ENCODE measurements around the gene PHKB. TPM values are rescaled to one million over a fixed set of nuclear protein-coding genes. Genes with fewer than 3 reads are reported as not detected.

The PHKB gene
- total and polyA plus RNA-seq, 2 of the 8 experiments (the other 6 are each of a cell fraction or from before 2014, with no cell fraction given): 18.6 to 38.3 TPM

DNA sequence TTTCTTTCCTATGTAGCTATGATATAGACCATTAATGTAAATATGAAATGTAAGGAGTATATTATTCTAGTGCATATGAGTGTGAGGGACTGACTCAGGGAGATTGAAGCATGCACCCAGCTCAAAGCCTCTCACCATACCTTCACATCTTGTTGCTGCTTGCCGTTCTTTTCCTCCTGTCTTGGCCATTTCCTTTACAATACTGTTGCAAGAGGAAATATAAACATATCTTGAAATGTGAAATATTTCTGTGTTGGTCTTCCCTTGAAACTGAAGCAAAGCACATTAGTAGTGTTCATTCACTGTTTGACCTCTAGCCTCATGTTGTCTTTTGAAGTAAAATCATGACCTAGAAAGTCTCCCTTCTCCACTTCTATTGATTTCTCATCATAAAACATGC is 46.6 kb downstream of the PHKB start:
- H3K79me2 ChIP-seq (ENCODE audit: control insufficient read depth in 1 of 2, insufficient read depth in 2 of 2, low read length in 2 of 2): no peaks in the 10 kb centered on the region
- H3K23ac ChIP-seq (ENCODE audit: insufficient read length): no peak overlapping the region
- no peak overlapping the region for H2AFZ ChIP-seq (ENCODE audit: low read length)
- no peak overlapping the region for H2BK120ac ChIP-seq (replicated peaks; ENCODE audit: low read depth, low read length)
- no peaks in the 10 kb centered on the region for H3K23me2 ChIP-seq (ENCODE audit: low read depth, low read length)
- H4K8ac ChIP-seq (ENCODE audit: extremely low read depth, insufficient read depth, low read length): no peak overlapping the region
- FAIRE-seq (no peak), DNase-seq (ENCODE audit: low read depth in 1 of 2, low spot score in 2 of 2) (no peak)
- peaks cover 0 to 1% of the 10 kb centered on the region in 2 experiments for H4K20me1 ChIP-seq (replicated peaks in 1 of 2; ENCODE audit: control insufficient read depth in 1 of 2, insufficient read depth in 2 of 2, low read length in 2 of 2)
- no peak overlapping the region for H2AK5ac ChIP-seq (ENCODE audit: low read depth, low read length)
- H4K5ac ChIP-seq (ENCODE audit: insufficient read length, low read depth, low read length): no peak overlapping the region
- no peak overlapping the region for H4K91ac ChIP-seq (replicated peaks; ENCODE audit: insufficient read length, low read length)
- H3K4ac ChIP-seq (replicated peaks; ENCODE audit: insufficient read length, low read depth, low read length): no peak overlapping the region
- H3K14ac ChIP-seq (ENCODE audit: insufficient read length): no peak overlapping the region
- TF ChIP-seq RFX5 (IDR thresholded peaks at IDR 0.05; ENCODE audit: borderline replicate concordance, low read depth, low read length) (no peak), SRF (IDR thresholded peaks at IDR 0.05; ENCODE audit: low read depth, low read length) (no peak), TAF1 (IDR thresholded peaks at IDR 0.05; ENCODE audit: low read depth, low read length) (no peak), BACH1 (IDR thresholded peaks at IDR 0.05; ENCODE audit: low read length) (no peak), MAX (IDR thresholded peaks at IDR 0.05) (no peak), SIN3A (conservative IDR thresholded peaks at IDR 0.05 in 1 of 2, IDR thresholded peaks at IDR 0.05 in 1 of 2; ENCODE audit: low read depth in 1 of 2, low read length in 2 of 2) (no peak), EGR1 (IDR thresholded peaks at IDR 0.05; ENCODE audit: borderline replicate concordance, low read depth, low read length) (no peak), JUN (IDR thresholded peaks at IDR 0.05; ENCODE audit: low read depth, low read length) (no peak)
- H3K4me2 ChIP-seq (ENCODE audit: insufficient read depth in 1 of 2, low read depth in 2 of 2, low read length in 2 of 2): no peak overlapping the region
- H3K18ac ChIP-seq (ENCODE audit: extremely low read depth, low read length): no peak overlapping the region
- H2BK5ac ChIP-seq (ENCODE audit: low read depth, low read length): no peak overlapping the region
- no peaks in the 10 kb centered on the region for H3K9me3 ChIP-seq (ENCODE audit: insufficient read depth in 2 of 2, low read depth in 1 of 2, low read length in 1 of 2)
- H3K79me1 ChIP-seq (ENCODE audit: low read depth, low read length): no peaks in the 10 kb centered on the region
- H3K27ac ChIP-seq (ENCODE audit: low read depth, low read length): no peak overlapping the region
- H3K9ac ChIP-seq (replicated peaks in 1 of 4; ENCODE audit: extremely low read depth in 1 of 4, low read depth in 3 of 4, low read length in 3 of 4): no peak overlapping the region
- ChIA-PET CTCF (ENCODE audit: partially characterized antibody) (interaction anchor here (0.9 to 1.2 kb wide), 2 partner anchors 20 to 74 kb away, joined by 3 to 4 read pairs; no protein-coding TSS in a partner anchor), POLR2A (ENCODE audit: partially characterized antibody) (no interaction called here)
- H3K36me3 ChIP-seq (ENCODE audit: control insufficient read depth in 2 of 4, insufficient read depth in 4 of 4, low read length in 3 of 4): peaks cover 0 to 15% (median 2%) of the 10 kb centered on the region in 4 experiments; a peak in 4 of 8 replicates
- no peak overlapping the region for H2BK15ac ChIP-seq (ENCODE audit: low read length)
- H3K4me1 ChIP-seq (replicated peaks in 1 of 4; ENCODE audit: control insufficient read depth in 3 of 4, insufficient read depth in 4 of 4, low read length in 3 of 4): peaks cover 0 to 5% (median 0%) of the 10 kb centered on the region in 4 experiments; a peak in 1 of 7 replicates
- no peaks in the 10 kb centered on the region for H3K27me3 ChIP-seq (replicated peaks in 1 of 4; ENCODE audit: control insufficient read depth in 3 of 4, extremely low read depth in 1 of 4, insufficient read depth in 3 of 4, low read length in 3 of 4)
- H2BK12ac ChIP-seq (ENCODE audit: low read depth, low read length): no peak overlapping the region
- H2BK20ac ChIP-seq (ENCODE audit: low read length): no peak overlapping the region
- WGBS, 2 experiments (ENCODE audit: extremely low coverage in 1 of 2, insufficient coverage in 1 of 2, insufficient read length in 1 of 2, insufficient replicate concordance in 2 of 2, low coverage in 1 of 2, low lambda C conversion rate in 2 of 2, missing lambda C conversion rate in 1 of 2): 81% methylated on average over 1 of the region's 1 CpG; no CpG with 5 or more reads in 1 of the 2 experiments
- H3K56ac ChIP-seq (replicated peaks; ENCODE audit: insufficient read length, low read depth, low read length): no peak overlapping the region
- no peak overlapping the region for H3K4me3 ChIP-seq (ENCODE audit: extremely low read depth in 1 of 4, insufficient read depth in 2 of 4, low read depth in 3 of 4, low read length in 4 of 4)

Data from H1 (cell line).